ENCODE results near the gene ARHGAP21. TPM values are rescaled to one million over a fixed set of nuclear protein-coding genes. Genes with fewer than 3 reads are reported as not detected.

ARHGAP21 gene
- total RNA-seq, 2 donors from 2014 or later: 38.9 to 44.2 TPM

GRCh38 chr10:24695452-24695851, 28.2 kb downstream of the ARHGAP21 start:
- no peak overlapping the region for H3K27ac ChIP-seq
- intact Hi-C loops (cut with DNase I): no loop called here
- peaks cover 8% of the 10 kb centered on the region for H3K4me1 ChIP-seq
- H3K4me3 ChIP-seq: no peak overlapping the region
- no peaks in the 10 kb centered on the region for H3K36me3 ChIP-seq (replicated peaks in 1 of 2; ENCODE audit: insufficient read depth in 1 of 2, low read depth in 2 of 2)
- TF ChIP-seq CTCF (IDR thresholded peaks at IDR 0.05): no peak
- no peak for TF ChIP-seq POLR2A (IDR thresholded peaks at IDR 0.05)
- 80 to 94% methylated on average over 3 of the region's 3 CpGs for WGBS, 2 donors
- no peaks in the 10 kb centered on the region for H3K27me3 ChIP-seq
- ATAC-seq (no peak), DNase-seq (no peak)
- no peaks in the 10 kb centered on the region for H3K9me3 ChIP-seq

GRCh38 chr10:24694086-24694485, 29.6 kb downstream of the ARHGAP21 start:
- ATAC-seq (no peak), DNase-seq (no peak)
- Histone ChIP-seq H3K27ac (no peak overlapping the region), H3K4me3 (no peak overlapping the region), H3K4me1 (peaks cover 8% of the 10 kb centered on the region), H3K36me3 (replicated peaks in 1 of 2; ENCODE audit: insufficient read depth in 1 of 2, low read depth in 2 of 2) (no peaks in the 10 kb centered on the region), H3K27me3 (no peaks in the 10 kb centered on the region), H3K9me3 (no peaks in the 10 kb centered on the region)
- TF ChIP-seq CTCF (IDR thresholded peaks at IDR 0.05) (no peak), POLR2A (IDR thresholded peaks at IDR 0.05) (no peak)
- intact Hi-C loops (cut with DNase I): no loop called here
- 87 to 95% methylated on average over 5 of the region's 5 CpGs for WGBS, 2 donors

GRCh38 chr10:24690961-24691512, 32.6 kb downstream of the ARHGAP21 start:
- peak in 1 of 4 donors; percentile 16 for DNase-seq

GRCh38 chr10:24685958-24686540, 37.6 kb downstream of the ARHGAP21 start:
- H3K4me3 ChIP-seq: no peak overlapping the region
- WGBS, 2 donors: 55 to 59% methylated on average over 4 of the region's 4 CpGs
- intact Hi-C loops (cut with DNase I): no loop called here
- H3K4me1 ChIP-seq: peaks cover 22% of the 10 kb centered on the region
- no peak overlapping the region for H3K27ac ChIP-seq
- ATAC-seq: no peak
- H3K36me3 ChIP-seq (replicated peaks in 1 of 2; ENCODE audit: insufficient read depth in 1 of 2, low read depth in 2 of 2): no peaks in the 10 kb centered on the region
- peak in 1 of 4 donors; percentile 12 for DNase-seq
- H3K9me3 ChIP-seq: no peaks in the 10 kb centered on the region
- no peak for TF ChIP-seq POLR2A (IDR thresholded peaks at IDR 0.05)
- no peaks in the 10 kb centered on the region for H3K27me3 ChIP-seq

More at GRCh38 chr10:24690961-24691512, 32.6 kb downstream of the ARHGAP21 start:
- no peaks in the 10 kb centered on the region for H3K36me3 ChIP-seq (replicated peaks in 1 of 2; ENCODE audit: insufficient read depth in 1 of 2, low read depth in 2 of 2)
- intact Hi-C loops (cut with DNase I): no loop called here
- WGBS, 2 donors: 75 to 85% methylated on average over 4 of the region's 4 CpGs
- TF ChIP-seq POLR2A (IDR thresholded peaks at IDR 0.05) (no peak), CTCF (IDR thresholded peaks at IDR 0.05) (no peak)
- ATAC-seq: no peak
- H3K27ac ChIP-seq: no peak overlapping the region
- H3K4me3 ChIP-seq: no peak overlapping the region
- H3K4me1 ChIP-seq: peaks cover 10% of the 10 kb centered on the region
- H3K27me3 ChIP-seq: no peaks in the 10 kb centered on the region
- H3K9me3 ChIP-seq: no peaks in the 10 kb centered on the region

GRCh38 chr10:24683554-24683953, 40.1 kb downstream of the ARHGAP21 start:
- H3K9me3 ChIP-seq: no peaks in the 10 kb centered on the region
- no peak overlapping the region for H3K4me3 ChIP-seq
- no peak for ATAC-seq
- H3K36me3 ChIP-seq (replicated peaks in 1 of 2; ENCODE audit: insufficient read depth in 1 of 2, low read depth in 2 of 2): no peaks in the 10 kb centered on the region
- H3K27ac ChIP-seq: no peak overlapping the region
- intact Hi-C loops (cut with DNase I): no loop called here
- peaks cover 30% of the 10 kb centered on the region for H3K4me1 ChIP-seq
- no peak for TF ChIP-seq CTCF (IDR thresholded peaks at IDR 0.05)
- no peak for TF ChIP-seq POLR2A (IDR thresholded peaks at IDR 0.05)
- no peak for DNase-seq
- no peaks in the 10 kb centered on the region for H3K27me3 ChIP-seq
